ENCODE data around the gene PDLIM1. TPM values are rescaled to one million over a fixed set of nuclear protein-coding genes. Genes with fewer than 3 reads are reported as not detected.

The PDLIM1 gene
- total and polyA plus RNA-seq, 2 of the 8 experiments (the other 6 are each of a cell fraction or from before 2014, with no cell fraction given) = 169 to 245 TPM

DNA sequence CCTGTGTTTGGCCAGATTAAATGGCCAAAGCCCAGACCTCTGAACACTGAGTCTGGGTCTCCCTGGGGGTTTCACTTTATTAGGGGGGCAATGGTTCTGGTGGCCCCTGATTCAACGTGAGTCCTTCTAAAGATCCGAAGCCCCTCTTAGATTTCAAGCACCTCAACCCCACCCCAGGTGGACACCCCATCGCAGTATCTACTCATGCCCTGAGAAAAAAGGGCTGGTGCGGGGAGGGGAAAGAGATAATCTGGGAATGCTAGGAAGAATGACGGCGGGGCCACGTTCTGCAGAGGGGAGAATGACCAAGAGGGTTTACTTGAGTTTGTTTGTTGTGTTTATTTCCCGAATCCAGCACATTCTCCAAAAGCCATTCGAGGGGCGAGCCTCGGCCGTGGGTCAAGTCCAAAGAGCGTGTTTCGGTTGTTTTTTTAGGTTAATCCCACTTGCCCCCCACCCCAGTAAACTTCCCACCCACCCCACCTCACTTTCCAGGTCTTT is 832 bp downstream of the PDLIM1 start:
- no peak overlapping the region for H2AK5ac ChIP-seq (ENCODE audit: low read depth, low read length)
- H4K5ac ChIP-seq (ENCODE audit: insufficient read length, low read depth, low read length) = no peak overlapping the region
- no peak overlapping the region for H2BK120ac ChIP-seq (replicated peaks; ENCODE audit: low read depth, low read length)
- H3K23ac ChIP-seq (ENCODE audit: insufficient read length) = no peak overlapping the region
- FAIRE-seq (no peak), DNase-seq (ENCODE audit: low read depth in 1 of 2, low spot score in 2 of 2) (no peak)
- H3K18ac ChIP-seq (ENCODE audit: extremely low read depth, low read length) = peak overlapping the region; percentile 51; the same call in 1 of the 2 replicates
- H3K4ac ChIP-seq (replicated peaks; ENCODE audit: insufficient read length, low read depth, low read length) = no peak overlapping the region
- H3K27me3 ChIP-seq (replicated peaks in 1 of 4; ENCODE audit: control insufficient read depth in 3 of 4, extremely low read depth in 1 of 4, insufficient read depth in 3 of 4, low read length in 3 of 4) = peaks cover 0 to 12% (median 11%) of the 10 kb centered on the region in 4 experiments; a peak in 6 of 7 replicates
- H2BK15ac ChIP-seq (ENCODE audit: low read length) = no peak overlapping the region
- no peaks in the 10 kb centered on the region for H3K9me3 ChIP-seq (ENCODE audit: insufficient read depth in 2 of 2, low read depth in 1 of 2, low read length in 1 of 2)
- no peak overlapping the region for H3K14ac ChIP-seq (ENCODE audit: insufficient read length)
- H2BK20ac ChIP-seq (ENCODE audit: low read length) = no peak overlapping the region; the same call in 1 of the 2 replicates
- no peak overlapping the region for H3K56ac ChIP-seq (replicated peaks; ENCODE audit: insufficient read length, low read depth, low read length)
- H2BK12ac ChIP-seq (ENCODE audit: low read depth, low read length) = peak overlapping the region; percentile 30; the same call in 1 of the 2 replicates
- H3K79me2 ChIP-seq (ENCODE audit: control insufficient read depth in 1 of 2, insufficient read depth in 2 of 2, low read length in 2 of 2) = peaks cover 34 to 51% of the 10 kb centered on the region in 2 experiments
- peaks cover under 1 to 5% of the 10 kb centered on the region in 2 experiments for H4K20me1 ChIP-seq (replicated peaks in 1 of 2; ENCODE audit: control insufficient read depth in 1 of 2, insufficient read depth in 2 of 2, low read length in 2 of 2)
- H4K8ac ChIP-seq (ENCODE audit: extremely low read depth, insufficient read depth, low read length) = no peak overlapping the region; the same call in 1 of the 2 replicates
- H3K23me2 ChIP-seq (ENCODE audit: low read depth, low read length) = peaks cover 3% of the 10 kb centered on the region; the same call in 1 of the 2 replicates
- no peak overlapping the region for H2AFZ ChIP-seq (ENCODE audit: low read length)
- H3K36me3 ChIP-seq (ENCODE audit: control insufficient read depth in 2 of 4, insufficient read depth in 4 of 4, low read length in 3 of 4) = peaks cover 0 to 3% (median 0%) of the 10 kb centered on the region in 4 experiments; a peak in 1 of 8 replicates
- no peak overlapping the region for H3K27ac ChIP-seq (ENCODE audit: low read depth, low read length)
- ChIA-PET POLR2A (ENCODE audit: partially characterized antibody) (interaction anchor here (0.9 to 2.8 kb wide), 3 partner anchors 11 to 46 kb away, joined by 3 to 18 read pairs (median 10); no protein-coding TSS in a partner anchor), CTCF (ENCODE audit: partially characterized antibody) (interaction anchor here (0.9 to 2.8 kb wide), 7 partner anchors 12 to 76 kb away, joined by 3 to 19 read pairs (median 3); no protein-coding TSS in a partner anchor)
- no peak overlapping the region for H4K91ac ChIP-seq (replicated peaks; ENCODE audit: insufficient read length, low read length)
- H3K9ac ChIP-seq (replicated peaks in 1 of 4; ENCODE audit: extremely low read depth in 1 of 4, low read depth in 3 of 4, low read length in 3 of 4) = peak overlapping the region in 3 of 4 experiments; percentile 45 to 73 (median 60); a peak in 4 of 7 replicates
- H3K4me1 ChIP-seq (replicated peaks in 1 of 4; ENCODE audit: control insufficient read depth in 3 of 4, insufficient read depth in 4 of 4, low read length in 3 of 4) = peaks cover 8 to 15% (median 10%) of the 10 kb centered on the region in 4 experiments; a peak in 6 of 7 replicates
- H3K4me3 ChIP-seq (ENCODE audit: extremely low read depth in 1 of 4, insufficient read depth in 2 of 4, low read depth in 3 of 4, low read length in 4 of 4) = peak overlapping the region; percentile 75 to 93 (median 86)
- TF ChIP-seq PHF8 (conservative IDR thresholded peaks at IDR 0.05; ENCODE audit: low read depth, low read length) (no peak), SUZ12 (IDR thresholded peaks at IDR 0.05; ENCODE audit: low read length) (peak; percentile 9; the same call in 1 of the 2 replicates)
- H3K4me2 ChIP-seq (ENCODE audit: insufficient read depth in 1 of 2, low read depth in 2 of 2, low read length in 2 of 2) = peak overlapping the region; percentile 84 to 98
- 6% methylated on average over 14 of the region's 14 CpGs; no CpG with 5 or more reads in 1 of the 2 experiments for WGBS, 2 experiments (ENCODE audit: extremely low coverage in 1 of 2, insufficient coverage in 1 of 2, insufficient read length in 1 of 2, insufficient replicate concordance in 2 of 2, low coverage in 1 of 2, low lambda C conversion rate in 2 of 2, missing lambda C conversion rate in 1 of 2)
- peaks cover 15% of the 10 kb centered on the region for H3K79me1 ChIP-seq (ENCODE audit: low read depth, low read length)
- peak overlapping the region; percentile 49; the same call in 1 of the 2 replicates for H2BK5ac ChIP-seq (ENCODE audit: low read depth, low read length)

Data from H1 (cell line).